ENCODE data around the gene POLH.

GRCh38 chr6:43630980-43631619 lies 55.1 kb downstream of the POLH start:
- no peak for TF ChIP-seq CTCF (conservative IDR thresholded peaks at IDR 0.05; ENCODE audit: low read depth, low read length)
- TF ChIP-seq POLR2A (IDR thresholded peaks at IDR 0.05; ENCODE audit: low read depth, low read length): no peak
- no peak for TF ChIP-seq MAFK (IDR thresholded peaks at IDR 0.05; ENCODE audit: low read depth, low read length)
- no peak for TF ChIP-seq CHD1 (IDR thresholded peaks at IDR 0.05; ENCODE audit: low read depth, low read length)
- TF ChIP-seq RAD21 (IDR thresholded peaks at IDR 0.05; ENCODE audit: low read length): no peak
- no peak for TF ChIP-seq SMC3 (IDR thresholded peaks at IDR 0.05; ENCODE audit: low read depth, low read length)
- TF ChIP-seq USF2 (IDR thresholded peaks at IDR 0.05; ENCODE audit: low read depth, low read length): no peak
- no peak for TF ChIP-seq MXI1 (IDR thresholded peaks at IDR 0.05; ENCODE audit: borderline replicate concordance, low read depth, low read length)
- no peak for TF ChIP-seq RFX5 (IDR thresholded peaks at IDR 0.05; ENCODE audit: low read depth, low read length)
